NCI-H2081 (cell line): Measurements from ENCODE around the gene GAB4.

Source experiments
- DNase-seq, 2 experiments: peaks; one replicate each; lab custom pipeline; 2025; lab: John Stamatoyannopoulos, UW

GAB4 gene

DNA sequence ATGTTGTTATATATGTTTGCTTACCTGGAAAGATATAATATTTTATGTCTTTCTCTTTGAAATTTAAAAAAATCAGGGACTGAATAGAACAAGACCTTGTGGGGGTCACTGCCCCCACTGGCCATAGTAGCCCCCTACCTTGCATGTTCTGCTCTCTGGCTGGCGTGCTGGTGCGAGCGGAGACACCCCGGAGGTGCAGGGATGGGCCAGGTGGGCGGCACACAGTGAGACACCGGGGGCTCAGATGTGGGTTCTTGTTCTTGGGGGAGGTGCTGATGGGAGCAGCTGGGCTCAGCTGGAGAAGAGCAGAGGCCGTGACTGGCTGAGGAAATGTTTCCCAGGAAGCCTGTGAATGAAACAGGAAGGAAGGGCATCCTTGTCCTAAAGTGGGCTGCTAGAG is 20.2 kb downstream of the GAB4 start:
- DNase-seq: no peak

DNA sequence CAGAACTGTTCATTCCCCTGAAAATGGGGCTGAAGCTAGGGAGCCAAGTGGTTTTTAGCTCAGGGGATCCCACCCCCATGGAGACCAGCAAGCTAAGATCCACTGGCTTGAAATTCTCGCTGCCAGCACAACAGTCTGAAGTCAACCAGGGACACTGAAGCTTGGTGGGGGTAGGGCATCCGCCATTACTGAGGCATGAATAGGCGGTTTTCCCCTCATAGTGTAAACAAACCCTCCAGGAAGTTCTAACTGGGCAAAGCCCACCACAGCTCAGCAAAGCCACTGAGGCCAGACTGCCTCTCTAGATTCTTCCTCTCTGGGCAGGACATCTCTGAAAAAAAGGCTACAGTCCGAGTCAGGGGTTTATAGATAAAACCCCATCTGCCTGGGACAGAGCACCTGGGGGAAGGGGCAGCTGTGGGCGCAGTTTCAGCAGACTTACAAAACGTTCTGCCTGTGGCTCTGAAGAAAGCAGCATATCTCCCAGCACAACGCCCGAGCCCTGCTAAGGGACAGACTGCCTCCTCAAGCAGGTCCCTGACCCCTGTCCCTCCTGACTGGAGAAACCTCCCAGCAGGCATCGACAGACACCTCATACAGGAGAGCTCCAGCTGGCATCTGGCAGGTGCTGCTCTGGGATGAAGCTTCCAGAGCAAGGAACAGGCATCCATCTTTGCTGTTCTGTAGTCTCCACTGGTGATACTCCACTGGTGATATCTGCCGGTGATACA is 32.7 kb downstream of the GAB4 start:
- DNase-seq: no peak

DNA sequence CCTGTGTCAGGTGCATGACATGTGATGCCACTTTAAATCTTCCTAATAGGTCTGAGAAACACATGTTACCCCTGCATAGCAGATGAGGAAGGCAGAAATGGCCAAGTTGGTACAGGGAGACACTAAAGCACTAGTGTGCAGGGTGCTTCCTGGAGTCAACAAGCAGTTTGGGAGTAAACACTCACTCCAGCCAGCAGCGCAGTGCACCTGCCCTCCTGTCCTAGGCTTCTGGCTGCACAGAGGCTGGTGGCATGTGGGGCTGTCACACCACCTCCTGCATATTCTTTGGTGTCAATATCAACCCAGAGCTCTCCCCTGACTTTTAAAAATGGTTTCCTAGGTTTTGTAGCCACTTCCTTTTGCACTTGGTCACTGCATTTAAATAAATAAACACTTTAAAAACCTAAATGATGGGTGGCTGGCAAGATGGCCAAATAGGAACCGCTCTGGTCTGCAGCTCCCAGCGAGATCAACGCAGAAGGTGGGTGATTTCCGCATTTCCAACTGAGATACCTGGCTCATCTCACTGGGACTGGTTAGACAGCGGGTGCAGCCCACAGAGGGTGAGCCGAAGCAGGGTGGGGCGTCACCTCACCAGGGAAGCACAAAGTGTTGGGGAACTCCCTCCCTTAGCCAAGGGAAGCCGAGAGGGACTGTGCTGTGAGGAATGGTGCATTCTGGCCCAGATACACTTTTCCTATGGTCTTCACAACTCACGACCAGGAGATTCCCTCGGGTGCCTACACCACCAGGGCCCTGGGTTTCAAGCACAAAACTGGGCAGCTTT is 33.5 kb downstream of the GAB4 start:
- no peak for DNase-seq

DNA sequence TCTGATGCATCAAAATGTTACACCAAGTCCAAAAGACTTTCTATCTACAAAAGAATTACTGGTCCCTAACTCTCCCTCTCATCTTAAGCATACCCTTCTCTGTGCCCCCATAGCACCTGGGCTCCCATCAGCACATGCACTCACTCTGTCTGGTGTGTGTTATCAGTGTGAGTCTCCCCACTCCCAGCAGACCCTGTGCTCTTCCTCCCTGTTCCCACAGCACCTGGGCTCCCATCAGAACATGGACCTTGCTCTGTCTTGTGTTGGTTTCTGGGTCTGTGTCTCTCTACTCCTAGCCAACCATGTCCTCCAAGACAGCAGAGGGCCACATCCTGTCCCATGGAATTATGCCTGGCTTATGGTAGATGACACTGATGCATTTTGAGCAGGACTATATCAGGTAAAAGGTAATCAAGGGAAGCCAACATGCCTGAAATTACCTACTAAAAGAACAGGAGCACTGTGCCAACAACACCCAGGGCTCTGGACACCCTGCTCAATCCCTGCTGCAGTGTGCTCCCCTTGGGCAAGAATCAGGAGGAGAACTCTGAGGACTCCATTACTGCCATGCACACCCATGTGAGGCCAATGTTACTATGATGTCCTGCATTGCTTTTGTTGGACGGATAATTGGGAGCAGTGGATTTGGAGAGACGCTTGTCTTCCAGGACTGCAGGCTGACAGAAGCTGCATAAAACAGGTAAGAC is 34.3 kb downstream of the GAB4 start:
- no peak for DNase-seq

DNA sequence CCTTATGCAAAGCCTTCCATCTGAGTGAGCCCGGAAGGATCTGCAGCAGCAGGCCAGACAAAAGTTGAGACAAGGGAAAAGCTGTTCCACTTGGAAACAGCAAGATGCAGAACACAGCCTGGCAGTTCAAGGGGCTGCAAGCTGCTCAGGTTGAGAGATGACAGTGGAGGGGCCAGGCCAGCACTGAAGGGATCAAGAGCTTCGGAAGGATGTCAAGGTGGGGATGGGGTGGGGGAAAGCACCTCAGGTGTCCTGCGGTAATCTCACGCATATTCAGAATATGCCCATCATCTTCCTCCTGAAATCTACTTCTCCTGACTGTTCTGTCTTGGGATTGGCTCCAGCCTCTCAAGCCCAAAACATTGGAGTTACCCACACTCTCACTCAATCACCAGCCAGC is 35.7 kb downstream of the GAB4 start:
- DNase-seq: no peak

DNA sequence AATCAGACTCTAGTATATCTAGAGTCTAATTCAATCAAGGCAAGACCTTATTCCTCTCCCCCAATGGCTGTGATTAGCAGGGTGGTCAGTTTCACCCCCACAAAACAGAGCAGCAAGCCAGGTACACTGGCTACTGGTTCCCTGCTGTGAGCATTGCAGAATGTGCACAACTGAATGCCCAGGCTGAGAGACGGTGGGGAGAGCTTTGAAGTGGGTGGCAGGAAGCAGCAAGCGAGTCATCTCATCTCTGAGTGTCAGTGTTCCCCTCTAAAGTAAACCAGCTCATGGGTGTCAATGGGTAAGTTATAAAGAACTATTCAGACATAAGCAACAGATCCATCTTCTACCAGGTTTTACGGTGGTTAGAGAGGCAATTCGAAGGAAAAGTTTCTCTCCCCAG is 37.6 kb downstream of the GAB4 start:
- DNase-seq: no peak

DNA sequence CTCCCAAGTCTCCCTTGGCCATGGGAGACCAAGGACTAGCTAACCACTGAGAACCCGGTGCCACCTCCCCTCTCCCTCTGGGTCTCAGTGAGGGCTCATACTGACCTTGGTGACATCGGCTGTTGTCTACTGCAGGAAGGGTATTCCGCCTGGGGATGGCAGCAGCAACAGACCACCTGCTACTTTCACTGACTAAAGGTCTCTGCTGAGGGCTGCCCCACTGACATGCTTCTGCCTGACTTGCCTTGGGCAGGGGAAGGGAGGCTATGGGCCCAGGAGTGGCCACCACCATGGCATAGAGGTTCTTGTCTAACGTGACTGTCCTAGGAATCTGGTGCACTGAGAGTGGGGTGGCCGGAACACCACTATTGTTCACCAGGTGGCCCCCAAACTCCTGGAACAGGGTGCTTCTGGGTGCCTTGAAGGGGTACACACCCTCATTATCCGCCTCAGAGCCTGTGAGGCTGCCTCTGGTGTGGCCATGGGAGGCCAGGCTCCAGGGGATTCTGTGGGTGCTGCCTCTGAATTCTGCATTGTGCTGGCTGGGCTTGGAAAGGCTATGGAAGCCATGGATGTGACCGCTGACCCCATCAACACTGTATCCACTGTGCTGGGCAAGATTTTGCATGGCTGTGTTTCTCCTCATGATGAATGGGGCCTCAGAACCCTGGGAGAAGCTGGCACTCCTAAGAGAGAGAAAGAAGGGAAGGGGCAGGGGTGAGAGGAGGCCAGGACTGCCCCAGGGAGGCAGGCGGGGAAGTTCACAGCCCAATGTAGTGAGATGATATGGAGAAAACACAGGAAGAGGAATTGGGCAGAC is 38.3 kb downstream of the GAB4 start:
- no peak for DNase-seq

DNA sequence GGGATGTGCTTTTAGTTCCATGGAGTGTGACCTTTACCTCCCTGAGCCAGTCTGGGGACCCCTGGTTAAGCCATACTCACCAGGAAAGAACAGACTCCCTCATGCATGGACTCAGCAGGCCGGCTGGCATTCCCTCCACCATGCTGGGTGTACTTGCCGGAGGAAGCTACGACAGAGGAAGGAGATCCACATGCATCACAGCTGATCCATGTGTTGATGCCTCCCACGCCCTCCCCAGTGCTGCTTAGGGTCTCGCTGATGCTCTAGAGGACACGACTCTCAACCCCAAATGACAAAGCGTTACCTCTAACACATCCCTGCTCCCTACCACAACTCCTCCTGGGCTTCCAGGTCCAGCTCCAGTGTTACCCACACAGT is 39.8 kb downstream of the GAB4 start:
- no peak for DNase-seq

DNA sequence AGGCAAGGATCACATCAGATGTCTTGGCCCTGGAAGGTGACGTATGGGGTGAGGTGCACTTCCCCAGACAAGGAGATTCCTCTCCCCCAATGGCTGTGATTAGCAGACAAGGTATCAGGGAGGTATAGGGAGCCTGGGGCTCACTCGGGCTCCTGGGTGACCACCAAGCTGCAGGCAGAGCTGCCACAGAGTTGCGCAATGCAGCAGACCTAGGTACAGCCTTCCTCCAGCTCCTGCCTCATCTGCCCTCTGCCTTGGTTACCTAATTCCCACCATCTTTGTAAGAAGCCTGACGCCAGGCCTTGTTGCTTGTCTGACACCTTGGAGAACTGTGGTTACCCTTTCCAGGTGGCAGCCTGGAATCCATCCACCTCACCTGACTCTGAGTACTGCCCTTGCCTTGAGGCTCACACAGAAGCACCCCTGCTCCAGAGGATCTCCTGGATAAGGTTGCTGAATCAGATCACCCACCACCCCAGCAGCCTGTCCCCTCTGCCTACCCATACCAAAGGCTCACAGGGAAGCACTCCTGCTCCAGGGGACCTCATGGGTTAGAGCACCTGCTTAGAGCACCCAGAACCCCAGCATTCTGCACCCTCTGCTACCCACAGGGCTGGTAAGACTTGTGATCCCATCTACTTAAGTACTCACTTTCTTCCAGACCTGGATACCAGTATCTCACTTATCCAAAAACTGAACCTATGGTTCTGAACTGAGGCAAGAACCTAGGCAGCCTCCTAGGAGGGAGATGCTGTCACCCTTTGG is 40.4 kb downstream of the GAB4 start:
- no peak for DNase-seq

DNA sequence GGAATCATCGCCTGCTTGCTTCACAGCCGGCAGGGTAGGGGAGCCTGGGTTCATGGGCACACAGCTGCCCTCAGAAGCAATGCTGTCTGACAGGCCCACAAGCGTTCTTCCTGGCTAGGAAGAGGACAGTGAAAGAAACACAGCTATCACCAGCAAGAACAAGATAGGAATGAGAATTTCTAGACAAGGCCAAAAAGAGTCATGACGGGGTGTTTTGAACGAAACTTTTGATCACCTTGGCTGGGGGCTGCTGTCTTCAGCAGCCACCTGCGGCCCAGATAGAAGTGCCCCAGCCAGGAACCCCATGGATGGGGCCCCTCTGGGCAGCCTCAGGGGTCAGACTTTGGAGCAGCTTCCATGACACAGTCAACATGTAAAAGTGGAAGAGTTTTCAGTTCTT is 41.8 kb downstream of the GAB4 start:
- no peak for DNase-seq

DNA sequence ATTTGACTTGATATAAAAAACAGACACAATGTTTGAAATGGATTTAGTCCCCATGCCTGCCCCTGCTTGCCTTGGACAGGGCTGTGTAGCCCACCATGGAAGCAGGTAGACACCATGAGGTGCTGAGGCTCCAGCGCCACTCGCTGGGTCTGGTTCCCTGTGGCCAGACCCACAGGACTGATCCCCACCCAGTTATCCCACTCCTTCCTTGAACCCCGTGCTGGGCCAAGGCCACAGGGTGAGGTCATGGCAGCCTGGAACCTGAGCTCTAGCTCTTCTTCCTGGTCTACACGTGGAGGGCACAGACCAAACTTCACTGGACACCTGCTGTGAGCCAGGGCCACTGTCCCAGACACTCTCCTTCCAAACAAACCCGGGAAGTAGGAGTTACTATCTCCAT is 42.5 kb downstream of the GAB4 start:
- DNase-seq: no peak

DNA sequence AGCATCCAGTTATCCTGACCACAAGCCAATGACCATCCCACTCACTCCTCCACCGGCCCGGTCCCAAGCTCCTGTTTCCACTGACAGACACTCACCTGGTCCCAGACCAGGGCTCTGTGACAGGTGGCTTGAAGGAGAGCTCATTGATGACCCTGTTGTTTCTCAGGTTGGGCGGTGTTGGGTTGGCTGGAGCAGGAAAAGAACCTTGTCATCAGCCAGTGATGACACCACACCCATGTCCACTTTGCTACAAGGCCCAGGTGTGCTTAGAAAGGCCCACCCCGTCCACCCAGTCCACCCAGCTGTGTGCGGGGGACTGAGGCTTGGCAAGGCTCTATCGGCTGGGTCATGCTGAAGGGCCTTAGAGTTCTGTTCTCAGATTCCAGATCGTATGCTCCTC is 42.9 kb downstream of the GAB4 start:
- no peak for DNase-seq

DNA sequence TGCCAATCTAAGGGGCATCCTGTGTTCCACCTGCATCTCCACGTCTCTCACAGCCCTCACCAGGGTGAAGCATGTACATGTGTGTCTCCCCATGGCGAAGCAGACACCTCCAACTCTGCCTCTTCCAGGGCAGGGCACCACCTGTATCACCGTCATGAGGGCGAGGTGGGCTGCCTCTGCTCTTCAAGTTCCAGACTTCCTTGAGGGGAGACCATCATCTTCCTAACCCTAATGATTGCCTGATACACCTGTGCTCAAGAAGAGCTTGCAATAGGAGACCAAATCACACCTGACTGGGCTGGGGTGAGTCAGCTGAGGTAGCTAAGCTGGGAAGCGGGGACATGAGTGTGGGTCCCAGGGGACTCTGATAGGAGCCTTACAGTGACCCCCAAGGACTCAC is 43.7 kb downstream of the GAB4 start:
- no peak for DNase-seq

DNA sequence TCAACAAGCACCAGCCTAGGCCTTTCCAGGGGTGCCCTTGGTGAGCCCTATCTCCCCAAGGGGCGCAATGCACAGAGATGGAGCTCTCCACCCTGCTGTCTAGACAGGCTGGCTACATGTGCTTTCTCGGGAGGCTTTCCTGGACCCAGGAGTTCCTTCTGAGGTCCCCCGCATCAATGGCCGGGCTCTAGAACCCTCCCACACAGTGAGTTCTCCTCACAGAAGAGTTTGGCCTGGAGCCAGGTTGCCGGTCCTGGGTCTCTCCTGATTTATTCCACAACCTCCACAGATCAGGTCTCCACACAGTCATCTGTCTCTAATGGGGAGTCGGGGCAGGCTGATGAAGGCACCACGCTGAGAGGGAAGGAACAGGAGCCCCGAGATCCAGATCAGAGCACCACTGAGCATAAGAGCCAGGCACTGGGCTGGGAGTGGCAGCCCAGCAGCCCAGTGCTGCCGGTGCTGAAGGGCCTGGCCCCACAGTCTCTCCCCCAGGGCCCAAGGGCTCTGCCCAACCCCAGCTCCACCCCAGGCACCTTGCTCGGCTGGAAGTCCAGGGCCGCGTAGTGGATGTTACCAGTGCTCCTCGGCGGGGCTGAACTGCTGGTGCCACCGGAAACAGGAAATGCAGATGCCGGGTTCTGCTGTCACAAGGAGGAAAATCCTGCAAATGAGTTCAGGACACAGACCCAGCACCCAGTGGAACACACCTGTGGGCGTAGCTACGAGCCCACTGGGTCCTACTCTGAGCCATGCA is 44.7 kb downstream of the GAB4 start:
- DNase-seq: no peak

DNA sequence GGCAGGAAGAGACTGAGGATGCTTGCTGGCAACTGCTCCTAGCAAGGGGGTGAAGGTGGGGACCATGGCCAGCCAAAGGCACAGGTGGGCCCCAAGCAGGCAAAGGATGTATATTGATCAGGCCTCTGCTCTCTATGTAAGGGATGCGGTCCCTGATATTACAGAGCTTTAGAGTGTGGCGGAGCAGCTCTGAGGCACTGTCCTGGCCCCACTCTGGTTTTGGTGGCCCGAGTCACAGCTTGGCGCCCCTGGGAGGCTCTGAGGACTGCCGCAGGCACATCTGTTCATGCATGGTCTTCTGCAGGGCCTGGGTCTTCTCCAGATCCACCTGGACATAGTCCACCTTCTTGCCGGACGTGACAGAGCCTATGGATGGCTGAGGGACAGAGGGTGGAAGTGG is 45.5 kb downstream of the GAB4 start:
- no peak for DNase-seq

DNA sequence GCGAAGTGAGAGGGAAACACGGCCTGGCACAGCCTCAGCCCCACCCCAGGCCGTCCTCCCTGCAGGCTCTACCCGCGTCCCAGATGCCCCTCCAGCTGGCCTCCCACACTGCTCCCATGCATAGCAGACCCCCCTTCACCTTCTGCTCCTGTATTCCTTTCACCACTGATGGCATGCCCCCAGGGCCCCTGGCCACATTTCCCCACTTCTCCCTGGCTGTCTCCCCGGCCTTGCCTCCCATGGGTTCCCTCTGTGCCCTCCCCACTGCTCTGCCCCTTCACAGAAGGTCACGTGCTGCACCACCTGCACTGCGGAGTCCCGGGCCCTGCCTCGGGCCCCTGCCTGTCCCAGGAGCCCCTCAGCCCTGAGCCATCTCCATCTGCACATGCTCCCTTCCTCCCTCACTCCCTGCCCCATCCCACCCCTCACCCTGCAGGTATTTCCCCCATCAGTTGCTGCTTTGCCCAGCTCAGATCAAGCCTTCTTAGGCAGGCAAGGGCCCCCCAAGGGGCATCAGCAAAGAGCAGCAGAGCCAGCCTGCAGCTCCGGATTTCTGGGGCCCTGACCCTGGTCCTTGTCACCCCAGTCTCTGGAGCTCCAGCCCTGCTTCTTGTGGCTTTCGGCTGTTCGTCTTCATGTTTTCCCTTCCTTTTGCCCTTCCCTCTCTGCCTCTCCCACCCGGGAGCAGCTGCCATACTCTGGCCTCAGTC is 46.4 kb downstream of the GAB4 start:
- no peak for DNase-seq

DNA sequence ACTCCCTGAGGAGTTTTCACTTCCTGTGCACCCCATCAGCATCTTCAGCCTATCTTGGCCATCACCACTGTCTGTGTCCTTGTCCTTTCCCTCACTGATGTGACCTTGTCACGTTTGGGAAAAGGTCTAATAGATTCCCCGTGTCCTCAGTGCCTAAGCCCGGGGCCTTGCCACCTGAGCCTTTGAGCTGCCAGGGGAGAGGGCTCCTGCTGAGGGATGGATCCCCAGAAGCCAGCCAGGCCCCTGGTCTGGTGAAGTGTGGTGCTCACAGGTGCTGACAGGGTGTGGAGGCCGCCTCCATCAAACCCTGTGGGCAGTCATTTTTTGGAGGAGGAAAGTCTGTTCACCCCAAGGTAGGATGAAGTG is 47.2 kb downstream of the GAB4 start:
- no peak for DNase-seq

DNA sequence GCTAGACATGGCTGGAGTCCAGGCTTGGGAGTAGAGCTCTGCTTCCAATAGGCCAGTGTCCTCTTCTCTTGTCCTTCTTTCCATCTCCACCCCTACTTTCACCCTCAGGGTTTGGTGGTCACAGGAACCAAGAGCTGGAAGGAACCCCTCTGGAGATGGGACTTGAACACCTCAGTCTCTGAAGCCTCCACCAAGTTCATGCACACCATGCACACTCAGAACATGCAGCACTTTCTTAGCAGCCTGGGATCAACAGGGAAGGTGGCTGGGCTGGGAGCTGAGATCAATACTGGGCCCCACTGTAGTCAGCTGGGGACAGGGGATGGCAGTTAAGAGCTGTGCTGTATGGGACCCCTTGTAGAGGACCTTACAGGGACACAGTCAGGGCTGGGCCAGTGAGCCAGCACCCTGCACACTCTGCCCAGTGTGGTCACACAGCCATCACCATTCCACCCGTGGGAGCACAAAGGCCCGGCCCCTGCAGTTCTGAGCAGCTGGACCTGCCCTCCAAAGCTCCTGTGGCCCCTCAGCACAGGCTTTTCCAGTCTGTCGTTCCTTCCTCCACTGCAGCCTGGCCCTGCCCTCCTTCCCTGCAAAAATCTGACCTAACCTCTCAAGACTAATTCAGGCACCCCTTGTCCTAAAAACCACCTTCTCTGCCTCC is 47.7 kb downstream of the GAB4 start:
- no peak for DNase-seq

DNA sequence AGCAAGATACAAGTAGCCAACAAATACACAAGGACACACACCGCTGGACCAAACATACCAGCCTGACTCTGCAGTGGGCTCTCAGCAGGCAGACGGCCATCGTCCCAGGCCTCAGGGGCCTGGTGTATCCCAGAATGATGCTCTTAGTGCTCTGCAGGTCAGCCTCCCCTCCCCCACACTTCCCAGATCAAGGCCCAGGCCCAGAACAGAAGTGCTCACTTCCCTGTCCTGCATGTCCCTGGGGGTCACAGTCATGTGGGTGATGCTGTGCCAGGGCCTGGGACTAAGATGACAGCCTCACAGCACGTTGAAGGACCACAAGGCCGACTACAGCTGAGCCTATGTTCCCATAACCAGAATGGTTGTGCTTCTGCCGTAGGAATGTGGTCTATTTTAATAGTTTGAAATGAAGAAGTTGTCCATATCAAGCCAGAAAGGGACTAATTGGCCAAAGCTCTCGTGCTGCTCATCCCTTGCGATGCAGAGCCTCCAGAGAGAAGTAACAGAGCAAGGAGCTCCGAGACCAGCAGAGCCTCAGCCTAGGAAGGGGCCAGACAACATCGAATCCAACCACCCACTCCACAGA is 48.6 kb downstream of the GAB4 start:
- DNase-seq: no peak
